Suppressor macrophage (primary cell): ENCODE measurements around the gene KIF3B.
"Not testable (repeated sequence)": the region's sequence is repeated elsewhere in the genome, so short reads cannot be mapped to it uniquely, and the experiment has no call there.

Experiments
- DNase-seq, 4 experiments: peaks; one replicate each; pipeline ENCODE4 v3.0.0-alpha.2; 2020 to 2022

KIF3B gene

DNA sequence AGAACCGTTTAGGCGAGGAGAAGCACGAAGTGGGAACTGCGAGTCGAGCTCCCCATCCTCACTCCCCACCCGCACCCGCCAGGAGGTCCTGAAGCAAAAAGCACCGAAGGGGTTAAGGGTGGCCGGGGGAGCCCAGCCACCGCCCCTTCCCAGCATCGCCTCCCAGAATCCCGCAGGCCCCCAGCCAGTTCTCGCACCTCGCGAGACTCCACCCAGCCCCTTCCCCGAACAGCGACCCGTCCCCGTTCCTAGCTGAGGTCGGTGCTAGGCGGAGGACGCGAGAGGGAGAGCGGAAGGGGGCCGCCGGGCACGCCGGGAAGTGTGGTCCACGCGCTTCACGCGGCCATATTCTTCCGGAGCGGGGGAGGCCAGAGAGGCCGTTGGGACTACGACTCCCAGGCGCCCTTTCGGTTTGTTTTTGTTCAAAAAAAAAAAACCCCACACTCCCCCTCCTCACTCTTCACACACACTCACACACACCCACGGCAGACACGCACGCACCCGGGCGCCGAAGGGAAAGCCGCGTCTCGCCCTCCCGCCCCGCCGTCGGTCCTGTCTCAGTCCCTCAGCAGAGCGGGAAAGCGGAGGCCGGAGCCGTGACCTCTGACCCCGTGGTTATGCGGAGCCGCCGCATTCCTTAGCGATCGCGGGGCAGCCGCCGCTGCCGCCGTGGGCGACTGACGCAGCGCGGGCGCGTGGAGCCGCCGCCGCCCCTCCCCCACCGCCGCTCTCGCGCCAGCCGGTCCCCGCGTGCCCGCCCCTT is 80.6 kb downstream of the KIF3B start, which contains the start of gene ASXL1:
Gene ASXL1 (plus strand): TSS at position 463 of the 763 bp plus-strand sequence. CDS start 445 bp downstream, outside the sequence.
- DNase-seq = peak; percentile 94 to 98 (median 98)

DNA sequence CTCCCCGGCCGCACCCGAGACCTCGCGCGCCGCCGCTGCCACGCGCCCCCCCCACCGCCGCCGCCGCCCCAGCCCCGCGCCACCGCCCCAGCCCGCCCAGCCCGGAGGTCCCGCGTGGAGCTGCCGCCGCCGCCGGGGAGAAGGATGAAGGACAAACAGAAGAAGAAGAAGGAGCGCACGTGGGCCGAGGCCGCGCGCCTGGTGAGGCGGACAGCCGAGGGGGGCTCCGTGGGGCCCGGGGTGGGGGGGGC is 81.1 kb downstream of the KIF3B start:
- DNase-seq = no peak

DNA sequence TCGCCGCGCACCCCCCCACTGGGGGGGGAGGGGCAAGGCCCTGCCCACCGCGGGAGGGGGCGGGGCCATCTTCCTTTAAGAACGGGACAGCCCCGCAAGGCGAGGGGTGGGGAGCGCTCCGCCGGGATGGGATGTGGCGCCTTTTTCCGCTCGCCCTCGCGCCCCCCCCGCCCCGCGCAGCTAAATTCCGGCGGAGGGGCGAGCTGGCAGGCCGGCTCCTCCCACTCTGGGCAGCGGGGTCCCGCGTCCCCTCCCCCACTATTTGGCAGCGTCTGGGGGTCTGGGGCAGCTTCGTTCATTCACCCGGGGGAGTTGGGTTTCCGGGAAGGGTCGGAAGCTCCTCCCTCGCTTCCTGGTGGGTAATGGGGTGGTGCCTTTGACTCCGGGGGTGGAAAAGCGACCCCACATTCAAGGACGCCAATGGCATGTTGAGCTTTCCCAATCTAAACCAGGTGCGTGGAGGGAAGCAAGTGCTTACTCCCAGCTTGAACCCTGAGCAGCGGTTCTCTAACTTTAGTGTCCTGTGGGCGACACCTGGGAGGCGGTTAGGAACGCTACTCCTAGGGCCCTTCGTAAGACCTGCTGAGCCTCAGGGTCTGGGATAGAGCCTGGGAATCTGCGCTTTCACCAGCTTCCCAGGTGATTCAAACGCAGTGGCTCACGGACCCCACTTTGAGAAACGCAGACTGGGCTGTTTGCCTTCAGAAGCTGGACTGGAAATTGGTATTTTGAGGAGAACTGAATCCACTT is 81.6 kb downstream of the KIF3B start:
- peak; percentile 55 to 84 (median 74) for DNase-seq

DNA sequence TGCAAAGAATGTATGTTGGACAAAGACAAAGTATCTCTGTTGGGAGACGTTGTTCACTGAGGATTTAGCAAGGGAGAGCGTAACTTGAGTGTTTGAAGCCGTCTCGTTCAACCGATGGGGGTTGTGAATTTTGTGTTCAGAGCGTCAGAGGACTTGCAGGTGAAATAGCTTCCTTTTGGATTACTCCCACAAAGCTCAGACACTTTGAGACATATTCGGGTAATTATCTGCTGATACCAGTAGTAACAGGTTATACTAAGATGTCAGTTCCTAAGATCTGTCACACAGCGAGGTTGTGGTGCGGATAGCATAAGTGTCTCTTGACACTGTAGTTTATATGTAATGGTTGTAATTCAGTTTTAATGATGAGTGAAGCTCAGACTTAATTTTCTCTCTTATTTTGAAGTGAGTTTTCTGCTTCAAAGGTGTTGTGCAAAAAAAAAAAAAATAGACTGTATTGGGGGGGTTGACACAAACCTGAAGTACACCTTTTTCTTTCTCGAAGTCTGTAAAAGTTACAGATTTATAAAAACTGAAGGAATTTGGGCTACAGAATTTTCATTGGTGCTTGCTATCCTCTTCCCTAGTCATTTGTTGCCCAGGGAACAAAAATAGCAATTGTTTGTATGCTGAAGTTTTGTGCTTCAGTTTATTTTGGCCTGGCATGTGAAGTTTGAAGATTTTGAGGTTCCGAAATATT is 82.3 kb downstream of the KIF3B start:
- DNase-seq = peak in 1 of 4 experiments; percentile 5

DNA sequence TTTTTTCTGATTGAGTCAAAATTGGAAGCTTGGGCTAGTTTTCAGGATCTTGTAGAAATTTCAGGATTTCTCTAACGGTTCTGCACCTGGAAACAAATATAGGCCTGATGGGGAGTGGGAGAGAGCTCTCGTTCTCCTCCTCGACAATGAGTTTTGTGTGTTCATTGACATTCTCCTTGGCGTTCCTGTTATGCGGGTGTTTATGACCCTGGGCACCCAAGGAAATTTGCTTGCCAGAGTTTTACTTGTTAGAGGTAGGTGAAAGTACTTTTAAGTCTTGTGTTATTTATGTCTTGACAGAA is 82.8 kb downstream of the KIF3B start:
- DNase-seq = no peak

DNA sequence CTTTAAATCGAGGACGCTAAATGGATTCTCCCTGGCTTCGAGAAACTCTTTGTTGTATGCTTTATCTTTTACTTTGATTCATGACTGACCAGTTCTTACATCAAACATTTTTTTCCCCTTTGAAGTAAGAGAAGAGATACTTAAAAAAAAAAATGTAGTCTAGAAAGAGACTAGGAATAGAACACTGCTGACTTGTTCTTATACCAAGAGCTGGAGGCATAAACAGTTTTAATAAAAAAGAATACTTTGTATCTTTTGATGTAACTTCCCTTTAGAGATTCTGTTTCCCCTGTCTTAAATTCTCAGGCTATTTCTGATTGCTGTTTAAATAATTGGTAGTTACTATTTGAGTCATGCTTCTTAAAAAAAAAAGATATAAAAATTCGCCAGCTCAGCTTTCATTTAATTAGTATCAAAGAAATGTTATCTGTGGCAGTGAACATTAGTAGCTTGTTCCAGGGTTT is 85.5 kb downstream of the KIF3B start:
- DNase-seq = no peak

DNA sequence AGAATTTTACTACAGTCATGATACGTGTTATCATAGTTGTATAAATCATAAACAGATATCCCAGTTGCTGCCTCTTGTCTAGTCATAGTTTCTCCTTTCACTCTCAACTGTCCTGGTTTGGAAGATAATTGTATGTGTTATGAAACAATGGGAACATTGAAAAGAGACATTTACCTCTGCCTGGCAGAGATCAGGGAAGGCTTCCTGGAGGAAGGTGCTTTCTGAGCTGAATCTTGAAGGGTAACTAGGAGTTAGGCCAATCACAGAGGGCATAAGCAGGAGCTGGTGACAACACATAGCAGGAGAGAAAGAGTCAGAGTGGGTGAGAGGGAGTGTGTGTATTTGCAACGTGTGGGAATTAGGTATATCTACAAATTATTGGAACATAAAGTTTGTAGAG is 86.0 kb downstream of the KIF3B start:
- no peak for DNase-seq

DNA sequence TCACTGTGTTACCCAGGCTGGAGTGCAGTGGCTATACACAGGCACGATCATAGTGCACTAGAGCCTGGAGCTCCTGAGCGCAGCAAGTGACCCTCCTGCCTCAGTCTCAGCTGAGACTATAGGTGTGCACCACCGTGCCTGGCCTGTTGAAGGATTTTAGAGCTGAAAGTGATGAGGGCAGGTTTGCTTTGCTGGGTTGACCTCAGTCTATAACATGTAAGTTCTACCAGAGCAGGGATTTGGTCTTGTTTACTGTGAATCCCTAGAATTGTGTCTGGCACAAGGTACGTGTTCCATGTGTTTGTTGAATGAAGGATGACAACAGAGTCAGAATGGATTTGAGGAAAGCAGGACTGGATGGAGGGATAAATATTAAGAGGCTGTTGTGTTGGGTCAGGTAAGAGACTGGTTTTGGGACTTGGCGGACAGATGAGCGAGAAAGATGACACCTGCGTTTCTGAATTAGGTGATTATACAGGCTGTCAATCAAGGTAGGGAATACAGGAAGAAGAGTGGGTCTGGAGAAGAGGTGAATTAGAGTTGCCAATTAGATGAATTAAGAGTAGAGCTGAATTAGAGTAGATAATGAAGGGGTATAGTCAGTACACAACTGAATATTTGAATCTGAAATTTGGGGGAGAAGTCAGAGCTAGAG is 87.2 kb downstream of the KIF3B start:
- no peak for DNase-seq

DNA sequence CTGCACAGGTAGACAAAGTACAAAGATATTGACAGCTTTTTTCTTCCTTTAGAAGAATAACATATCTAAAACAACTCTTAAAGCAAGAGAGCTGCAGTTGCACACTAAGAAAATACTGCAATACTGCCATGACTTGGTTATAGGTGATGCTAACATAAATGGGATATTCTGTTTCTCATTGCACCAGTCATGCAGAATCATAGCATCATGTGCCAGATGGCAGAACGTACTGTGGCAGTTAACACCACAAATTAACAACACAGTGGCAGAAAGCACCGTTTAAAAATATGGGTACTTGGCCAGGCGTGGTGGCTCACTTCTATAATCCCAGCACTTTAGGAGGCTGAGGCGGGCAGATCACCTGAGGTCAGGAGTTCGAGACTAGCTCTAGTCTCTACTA is 88.1 kb downstream of the KIF3B start:
- DNase-seq = no peak

DNA sequence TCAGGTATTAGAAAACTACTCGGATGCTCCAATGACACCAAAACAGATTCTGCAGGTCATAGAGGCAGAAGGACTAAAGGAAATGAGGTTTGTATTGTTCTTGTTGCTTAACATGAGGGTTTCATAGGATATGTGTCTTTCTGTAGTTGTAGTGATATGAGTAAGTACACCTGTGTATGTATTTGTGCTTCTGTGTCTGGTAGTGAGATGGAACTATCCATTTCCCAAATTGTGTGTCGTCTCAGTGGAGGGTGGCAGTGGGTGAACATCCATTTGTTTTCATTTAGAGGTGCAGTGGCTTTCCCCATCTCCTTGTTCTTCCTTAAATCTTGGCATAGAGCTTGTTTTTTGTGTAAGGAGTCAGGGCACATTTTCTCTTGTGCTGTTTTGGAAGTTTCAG is 88.9 kb downstream of the KIF3B start:
- DNase-seq = no peak

DNA sequence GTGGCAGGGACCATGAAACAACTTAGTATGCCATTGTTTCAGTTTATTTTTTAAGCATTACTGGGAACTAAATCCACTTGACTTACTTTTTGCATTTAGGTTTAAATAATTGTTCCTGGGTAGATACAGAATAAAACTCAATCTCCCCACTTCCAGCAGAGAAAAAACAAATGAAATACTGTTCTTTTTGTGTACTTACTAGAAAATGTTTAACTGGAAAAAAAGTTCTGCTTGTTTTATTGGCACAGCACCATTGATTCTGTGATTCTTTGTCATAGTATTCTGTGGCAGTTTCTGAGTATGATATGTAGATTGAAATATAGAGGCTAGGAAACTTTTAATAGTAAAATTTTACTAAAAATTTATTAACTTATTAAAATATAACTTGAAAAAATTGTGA is 90.9 kb downstream of the KIF3B start:
- DNase-seq = no peak

DNA sequence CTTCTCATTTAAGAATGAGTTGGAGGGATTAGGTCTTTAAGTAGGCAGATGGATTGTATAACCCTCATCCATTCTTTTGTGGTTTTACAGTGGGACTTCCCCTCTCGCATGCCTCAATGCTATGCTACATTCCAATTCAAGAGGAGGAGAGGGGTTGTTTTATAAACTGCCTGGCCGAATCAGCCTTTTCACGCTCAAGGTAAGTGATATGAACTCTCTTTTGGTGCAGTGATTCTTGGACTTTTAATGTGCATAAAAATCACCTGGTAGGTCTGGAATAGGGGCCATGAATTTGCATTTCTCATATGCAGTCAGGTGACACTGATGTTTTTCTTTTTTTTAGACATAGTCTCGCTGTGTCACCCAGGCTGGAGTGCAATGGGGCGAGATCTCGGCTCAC is 91.5 kb downstream of the KIF3B start:
- DNase-seq = peak in 3 of 4 experiments; percentile 34 to 49 (median 37)

DNA sequence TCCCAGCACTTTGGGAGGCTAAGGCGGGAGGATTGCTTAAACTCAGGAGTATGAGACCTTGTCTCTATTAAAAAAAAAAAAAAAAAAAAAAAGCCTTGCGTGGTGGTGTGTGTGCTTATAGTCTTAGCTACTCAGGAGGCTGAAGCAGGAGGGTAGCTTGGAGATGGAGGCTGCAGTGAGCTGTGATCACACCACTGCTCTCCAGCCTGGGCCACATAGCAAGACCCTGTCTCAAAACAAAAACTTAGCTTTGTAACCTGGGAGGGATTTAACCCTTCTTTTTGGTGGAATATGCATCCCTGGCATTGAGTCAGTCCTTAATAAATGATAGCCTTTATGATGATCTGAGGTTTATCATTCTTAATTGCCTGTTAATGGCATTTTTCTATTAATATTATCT is 93.4 kb downstream of the KIF3B start:
- no peak for DNase-seq

DNA sequence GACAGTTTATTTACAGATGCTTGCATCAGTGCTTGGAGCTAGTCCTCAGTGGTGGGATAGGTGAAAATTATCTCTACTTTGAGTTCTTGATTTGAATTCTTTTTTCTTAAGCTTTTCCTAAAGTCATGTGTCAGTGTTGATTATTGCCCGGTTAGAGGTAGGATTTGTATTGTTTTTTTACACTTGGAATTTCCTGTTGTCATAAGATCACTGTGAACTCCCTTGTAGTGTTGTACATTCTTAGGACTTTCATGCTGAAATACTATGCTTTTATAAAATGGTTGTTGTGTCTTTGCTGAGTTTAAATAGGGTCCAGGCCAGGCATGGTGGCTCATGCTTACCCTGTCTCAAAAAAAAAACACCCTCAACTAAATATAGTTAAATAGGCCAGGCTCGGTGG is 101.0 kb downstream of the KIF3B start:
- DNase-seq = no peak

DNA sequence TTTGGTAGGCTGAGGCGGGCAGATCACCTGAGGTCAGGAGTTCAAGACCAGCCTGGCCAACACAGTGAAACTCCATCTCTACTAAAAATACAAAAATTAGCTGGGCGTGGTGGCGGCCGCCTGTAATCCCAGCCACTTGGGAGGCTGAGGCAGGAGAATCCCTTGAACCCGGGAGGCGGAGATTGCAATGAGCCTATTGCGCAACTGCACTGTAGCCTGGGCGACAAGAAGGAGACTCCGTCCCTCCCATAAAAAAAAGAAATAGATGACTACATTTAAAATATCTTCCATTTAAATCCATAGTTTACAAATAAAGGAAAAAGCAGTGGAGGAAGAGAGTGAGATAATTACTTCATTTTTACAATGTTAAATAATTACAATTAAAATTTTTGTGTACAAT is 102.6 kb downstream of the KIF3B start:
- DNase-seq = not testable (repeated sequence)

DNA sequence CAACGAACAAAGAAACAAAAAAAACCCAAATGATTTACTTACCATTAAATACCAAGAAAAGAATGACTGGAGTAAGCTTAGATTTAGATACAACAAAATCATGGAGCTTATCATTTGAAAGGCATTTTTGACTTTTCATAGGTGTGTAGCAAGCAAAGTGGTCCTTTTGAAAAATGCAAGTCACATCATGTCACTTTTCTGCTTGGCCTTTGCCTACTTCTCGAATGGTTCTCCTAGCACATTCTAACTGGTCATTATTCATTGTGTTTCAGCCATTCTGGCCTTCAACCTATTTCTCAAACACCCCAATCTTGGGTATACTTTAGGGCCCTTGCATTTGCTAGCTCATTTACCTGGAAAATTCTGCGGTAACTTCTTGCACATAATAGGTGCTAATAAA is 103.3 kb downstream of the KIF3B start:
- DNase-seq = no peak

DNA sequence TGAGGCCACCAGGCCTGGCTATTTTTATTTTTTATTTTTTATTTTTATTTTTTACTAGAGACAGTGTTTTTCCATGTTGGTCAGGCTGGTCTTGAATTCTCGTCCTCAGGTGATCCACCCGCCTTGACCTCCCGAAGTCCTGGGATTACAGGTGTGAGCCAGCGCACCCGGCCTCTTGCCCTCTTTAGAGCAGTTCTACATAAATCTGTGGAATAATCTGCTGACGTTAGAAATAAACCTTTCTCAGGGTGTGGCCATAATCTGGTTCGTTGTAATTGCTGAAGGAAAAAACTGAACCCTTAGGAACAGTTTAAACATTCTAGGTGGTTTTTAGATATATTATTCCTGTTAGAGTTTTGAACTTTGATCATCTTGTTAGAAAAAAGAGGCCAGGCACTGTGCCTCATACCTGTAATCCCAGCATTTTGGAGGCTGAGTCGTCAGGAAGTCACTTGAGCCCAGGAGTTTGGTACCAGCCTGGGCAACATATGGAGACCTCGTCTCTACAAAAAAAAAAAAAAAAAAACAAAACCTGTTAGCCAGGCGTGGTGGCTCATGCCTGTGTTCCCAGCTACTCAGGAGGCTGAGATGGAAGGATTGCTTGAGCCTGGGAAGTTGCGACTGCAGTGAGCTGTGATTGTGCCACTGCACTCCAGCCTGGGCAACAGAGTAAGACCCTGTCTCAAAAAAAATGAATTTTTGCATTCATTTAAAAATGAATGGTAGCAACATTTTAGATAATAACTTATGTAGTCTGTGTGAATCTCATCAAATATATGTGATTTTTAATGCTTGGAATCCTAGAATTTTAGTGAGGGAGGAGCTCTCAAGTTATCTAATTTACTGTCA is 104.9 kb downstream of the KIF3B start:
- DNase-seq = no peak

DNA sequence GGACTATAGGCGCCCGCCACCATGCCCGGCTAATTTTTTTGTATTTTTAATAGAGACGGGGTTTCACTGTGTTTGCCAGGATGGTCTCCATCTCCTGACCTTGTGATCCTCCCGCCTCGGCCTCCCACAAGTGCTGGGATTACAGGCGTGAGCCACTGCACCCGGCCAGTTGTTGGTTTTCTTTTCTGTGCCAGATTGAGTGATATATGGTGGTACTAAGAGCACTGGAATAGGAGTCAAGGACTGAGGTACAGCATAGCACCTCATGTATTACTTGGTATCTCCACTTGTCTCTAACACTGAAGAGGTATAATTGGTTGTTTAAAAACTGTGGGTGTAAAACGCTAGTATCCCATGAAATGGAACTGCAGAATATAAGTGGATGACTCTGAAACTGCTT is 106.0 kb downstream of the KIF3B start:
- DNase-seq = not testable (repeated sequence)
